Right ventricle myocardium inferior (tissue), 1 donor: Measurements from ENCODE around the gene CLN6. TPM values are rescaled to one million over a fixed set of nuclear protein-coding genes. Genes with fewer than 3 reads are reported as not detected.
A peak's percentile ranks its signal among the peaks of the same experiment; 100 is the strongest.
"Not testable (repeated sequence)": the region's sequence is repeated elsewhere in the genome, so short reads cannot be mapped to it uniquely, and the experiment has no call there.

Experiments
- ATAC-seq: fragments of 200-7000 bp; cut with Tn5 transposase; one replicate; pipeline ENCODE4 v1.9.1; 2020; ENCODE audit warnings: mild to moderate bottlenecking, moderate library complexity
- DNase-seq: peaks from one replicate; pipeline ENCODE4 v3.0.0; 2021; ENCODE audit errors: missing footprints
- intact Hi-C: fragments of 100-400 bp; cut with DNase I; formaldehyde crosslinking; loops from one replicate; pipeline ENCODE4 v1.11.0; 2022
- total RNA-seq: library from RNA; stranded (reverse); fragmentation: NEBNext Ultra II Directional; extraction: Animal tissue kit (Norgen Biotek cat#: 25700); gene quantifications from one replicate; pipeline ENCODE4 v1.2.1, GENCODE V29; 2021
- donor health status: DM: no; HTN: yes; CAD: no; lungs with severe emphysema.

The CLN6 gene
- total RNA-seq, 1 donor from 2014 or later, result 7.7 TPM

GRCh38 chr15:68259883-68260282, 30.4 kb upstream of the CLN6 start:
- DNase-seq (no peak), ATAC-seq (no peak)
- intact Hi-C loops, result no loop called here

- ATAC-seq (no peak), DNase-seq (no peak)
- intact Hi-C loops, result no loop called here
Observed at GRCh38 chr15:68258692-68259091, 29.2 kb upstream of the CLN6 start.

- ATAC-seq (peak; percentile 95), DNase-seq (peak; percentile 94)
- intact Hi-C loops, result loop anchor here (1.0 kb wide), 1 partner anchor 20 kb away; the partner anchor contains the start of gene FEM1B
Observed at GRCh38 chr15:68256675-68257450, 27.3 kb upstream of the CLN6 start.

DNA sequence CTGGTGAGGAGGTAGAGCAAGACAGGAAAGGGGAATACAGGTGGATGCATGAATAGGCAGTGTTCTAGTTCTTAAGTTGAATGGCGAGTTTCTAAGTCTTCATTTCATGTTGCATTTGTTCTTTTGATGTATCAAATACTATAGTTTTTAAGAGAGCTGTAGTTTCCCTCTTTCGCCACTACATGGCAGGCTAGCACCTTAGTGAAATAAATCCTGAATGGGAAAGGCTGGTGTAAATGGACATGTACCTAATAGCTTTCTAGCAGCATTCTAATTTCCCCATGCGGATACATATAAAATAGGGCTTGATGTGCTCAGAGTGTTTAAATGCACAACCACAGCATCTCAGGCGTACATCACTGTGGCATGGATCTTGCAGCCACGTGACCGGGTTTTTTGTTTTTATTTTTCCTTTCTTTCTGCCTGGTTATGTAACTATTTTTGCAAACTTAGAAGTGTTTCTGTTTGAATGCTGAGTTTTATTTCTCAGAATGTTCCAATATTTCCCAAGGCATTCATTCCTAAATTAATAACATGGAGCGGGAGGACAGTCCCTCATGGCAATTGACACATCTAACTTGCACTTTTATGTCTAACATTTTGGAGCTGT, 23.5 kb upstream of the CLN6 start:
- intact Hi-C loops, result loop anchor here (2.0 to 5.0 kb wide), 2 partner anchors 54 to 130 kb away; no protein-coding TSS in a partner anchor
- peak; percentile 37 for ATAC-seq
- DNase-seq, result no peak

DNA sequence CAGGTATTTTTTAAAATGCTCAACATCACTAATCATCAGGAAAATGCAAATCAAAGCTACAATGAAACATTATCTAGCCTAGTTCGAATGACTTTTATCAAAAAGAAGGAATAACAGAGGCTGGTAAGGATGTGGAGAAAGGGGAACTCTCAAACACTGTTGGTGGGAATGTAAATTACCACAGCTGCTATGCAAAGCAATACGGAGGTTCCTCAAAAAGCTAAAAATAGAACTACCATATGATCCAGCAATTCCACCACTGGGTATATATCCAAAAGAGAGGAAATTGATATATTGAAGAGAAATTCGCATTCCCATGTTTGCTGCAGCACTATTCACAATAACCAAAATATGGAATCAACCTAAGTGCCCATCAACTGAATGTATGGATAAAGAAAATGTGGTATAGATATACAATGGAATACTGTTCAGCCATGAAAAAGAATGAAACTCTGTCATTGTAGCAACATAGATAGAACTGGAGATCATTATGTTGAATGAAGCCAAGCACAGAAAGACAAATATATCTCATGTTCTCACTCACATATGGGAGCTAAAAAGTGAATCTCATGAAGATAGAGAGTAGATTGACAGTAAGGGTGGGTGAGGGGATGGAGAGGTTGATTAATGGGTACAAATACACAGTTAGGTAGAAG, 19.7 kb upstream of the CLN6 start:
- DNase-seq (no peak), ATAC-seq (no peak)
- intact Hi-C loops, result no loop called here

DNA sequence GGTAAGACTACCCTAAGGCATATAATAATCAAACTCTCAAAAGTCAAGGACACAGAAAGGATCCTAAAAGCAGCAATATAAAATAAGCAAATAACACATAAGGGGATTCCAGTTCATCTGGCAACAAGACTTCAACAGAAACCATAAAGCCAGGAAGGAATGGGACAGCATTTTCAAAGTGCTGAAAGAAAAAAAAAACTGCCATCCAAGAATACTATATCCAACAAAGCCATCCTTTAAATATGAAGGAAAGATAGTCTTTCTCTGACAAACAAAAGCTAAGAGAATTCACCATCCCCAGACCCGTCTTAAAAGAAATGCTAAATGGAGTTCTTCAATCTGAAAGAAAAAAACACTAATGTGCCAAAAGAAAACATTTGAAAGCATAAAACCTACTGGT, 14.7 kb upstream of the CLN6 start:
- intact Hi-C loops, result no loop called here
- DNase-seq (no peak), ATAC-seq (no peak)

DNA sequence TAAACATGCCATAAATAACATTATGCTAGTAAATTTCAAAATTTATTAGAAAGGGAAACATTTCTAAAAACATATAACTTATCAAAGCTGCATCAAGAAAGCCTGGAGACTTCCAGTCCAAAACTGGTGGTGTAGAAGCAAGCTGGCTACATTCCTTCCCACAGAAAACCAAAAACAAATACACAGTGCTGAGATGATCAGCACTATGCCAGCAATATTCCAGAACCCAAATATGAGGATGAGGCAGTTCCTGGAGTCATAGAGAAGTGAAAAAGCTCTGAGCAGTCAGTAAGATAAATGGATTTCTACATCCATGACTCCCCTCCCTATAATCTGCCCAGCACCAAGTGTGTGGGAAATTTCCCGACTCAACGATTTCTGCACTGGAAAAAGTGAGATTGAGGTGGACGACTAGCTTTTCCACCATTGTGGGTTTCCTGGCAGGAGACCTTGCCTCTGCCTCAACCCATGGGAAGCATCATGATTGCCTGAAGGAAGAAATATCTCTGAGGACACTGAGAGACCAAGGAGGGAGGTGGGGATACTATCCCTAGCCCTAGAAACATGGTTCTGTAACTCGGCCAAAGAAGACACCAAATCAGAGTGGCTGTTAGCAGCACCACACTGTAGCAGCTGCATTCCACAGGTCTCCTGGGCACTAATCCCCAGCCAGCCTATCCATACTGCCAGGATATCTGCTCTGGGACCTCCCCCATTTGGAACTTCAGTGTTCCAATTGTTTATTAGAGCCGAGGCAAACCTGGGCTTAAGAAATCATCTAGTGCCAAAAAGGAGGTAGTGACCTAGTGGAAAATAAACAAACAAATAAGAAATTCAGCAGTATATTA, 11.8 kb upstream of the CLN6 start:
- intact Hi-C loops, result no loop called here
- DNase-seq, result no peak
- ATAC-seq, result no peak

DNA sequence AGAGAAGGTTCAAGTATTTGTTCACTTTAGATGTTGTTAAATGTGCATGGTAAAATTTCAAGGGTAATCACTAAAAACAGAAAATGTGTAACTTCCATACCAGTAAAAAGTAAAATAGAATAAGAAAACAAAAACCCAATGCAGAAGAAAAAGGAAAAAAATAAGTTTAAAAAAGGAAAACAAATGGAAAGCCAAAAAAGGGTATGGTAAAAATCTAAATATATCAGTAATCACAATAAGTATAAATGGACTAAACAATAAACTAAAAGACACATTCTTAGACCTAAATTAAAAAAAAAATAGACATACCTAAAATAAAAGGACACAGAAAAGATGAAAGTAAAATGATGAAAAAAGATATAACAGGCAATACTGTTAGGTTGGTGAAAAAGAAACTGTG, 9.5 kb upstream of the CLN6 start:
- DNase-seq (no peak), ATAC-seq (no peak)
- intact Hi-C loops, result no loop called here

DNA sequence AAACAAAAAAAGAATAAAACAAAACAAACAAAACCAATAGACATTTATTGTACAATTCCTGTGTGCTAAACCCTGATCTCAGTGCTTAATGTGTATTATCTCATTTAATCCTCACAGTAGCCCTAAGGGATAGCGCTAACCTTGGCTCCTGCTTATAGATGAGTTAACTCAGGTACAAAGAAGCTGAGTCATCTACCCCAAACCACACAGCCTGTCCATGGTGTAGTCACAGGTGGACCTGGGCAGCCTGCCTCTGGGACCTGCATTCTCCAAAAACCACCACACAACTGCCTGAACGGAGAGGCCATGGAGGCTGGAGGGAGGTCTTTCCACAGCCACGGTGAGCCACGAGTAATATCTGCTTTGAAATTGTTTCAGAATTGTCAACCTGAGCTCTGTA, 5.5 kb upstream of the CLN6 start:
- DNase-seq (no peak), ATAC-seq (no peak)
- intact Hi-C loops, result no loop called here

- ATAC-seq, intact Hi-C loops: not testable (repeated sequence)
- peak; percentile 62 for DNase-seq
Observed at GRCh38 chr15:68234520-68234919, 5.0 kb upstream of the CLN6 start.

DNA sequence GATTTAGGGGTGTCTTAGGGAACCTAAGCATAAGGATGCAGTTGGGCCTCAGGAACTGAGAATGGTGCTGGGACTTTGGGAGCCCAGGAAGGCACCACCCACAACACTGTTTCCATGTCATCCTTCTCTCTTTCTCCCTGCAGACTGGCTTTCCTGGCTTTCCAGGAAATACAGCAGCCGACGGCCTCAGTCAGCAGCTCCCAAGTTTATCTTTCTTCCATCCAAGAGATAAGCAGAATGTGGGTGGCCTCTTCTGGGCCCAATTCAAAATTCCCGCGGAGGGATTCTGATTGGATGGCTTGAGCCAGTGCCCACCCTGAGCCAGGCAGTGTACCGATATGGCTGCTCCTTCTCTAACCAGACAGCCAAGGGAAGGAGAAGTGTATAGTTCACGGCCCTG, 4.5 kb upstream of the CLN6 start:
- intact Hi-C loops, result no loop called here
- DNase-seq (no peak), ATAC-seq (no peak)

- DNase-seq (no peak), ATAC-seq (no peak)
- intact Hi-C loops, result no loop called here
Observed at GRCh38 chr15:68232937-68233336, 3.4 kb upstream of the CLN6 start.

DNA sequence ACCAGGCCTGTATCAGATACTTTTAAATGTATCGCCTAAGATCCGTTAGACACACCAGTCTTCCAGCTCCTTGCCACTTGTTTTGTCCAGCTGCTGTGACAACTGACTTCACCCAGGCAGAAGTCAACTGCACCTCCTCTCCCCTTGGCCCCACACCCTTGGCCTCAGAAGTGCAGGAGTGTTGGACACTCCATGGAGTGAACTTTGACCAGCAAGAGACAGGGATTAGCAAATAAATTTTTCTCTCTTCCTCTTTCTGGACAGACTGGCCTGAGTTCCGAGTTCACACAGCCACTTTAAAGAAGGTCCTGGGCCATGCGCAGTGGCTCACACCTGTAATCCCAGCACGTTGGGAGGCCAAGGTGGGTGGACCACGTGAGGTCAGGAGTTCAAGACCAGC, 2.9 kb upstream of the CLN6 start:
- DNase-seq (peak; percentile 34), ATAC-seq (no peak)
- intact Hi-C loops, result no loop called here

- DNase-seq, result no peak
- intact Hi-C loops, result loop anchor here (1.0 kb wide), 1 partner anchor 46 kb away; the partner anchor contains the start of gene FEM1B
- ATAC-seq, result no peak
Observed at GRCh38 chr15:68231102-68231818, 1.7 kb upstream of the CLN6 start.

DNA sequence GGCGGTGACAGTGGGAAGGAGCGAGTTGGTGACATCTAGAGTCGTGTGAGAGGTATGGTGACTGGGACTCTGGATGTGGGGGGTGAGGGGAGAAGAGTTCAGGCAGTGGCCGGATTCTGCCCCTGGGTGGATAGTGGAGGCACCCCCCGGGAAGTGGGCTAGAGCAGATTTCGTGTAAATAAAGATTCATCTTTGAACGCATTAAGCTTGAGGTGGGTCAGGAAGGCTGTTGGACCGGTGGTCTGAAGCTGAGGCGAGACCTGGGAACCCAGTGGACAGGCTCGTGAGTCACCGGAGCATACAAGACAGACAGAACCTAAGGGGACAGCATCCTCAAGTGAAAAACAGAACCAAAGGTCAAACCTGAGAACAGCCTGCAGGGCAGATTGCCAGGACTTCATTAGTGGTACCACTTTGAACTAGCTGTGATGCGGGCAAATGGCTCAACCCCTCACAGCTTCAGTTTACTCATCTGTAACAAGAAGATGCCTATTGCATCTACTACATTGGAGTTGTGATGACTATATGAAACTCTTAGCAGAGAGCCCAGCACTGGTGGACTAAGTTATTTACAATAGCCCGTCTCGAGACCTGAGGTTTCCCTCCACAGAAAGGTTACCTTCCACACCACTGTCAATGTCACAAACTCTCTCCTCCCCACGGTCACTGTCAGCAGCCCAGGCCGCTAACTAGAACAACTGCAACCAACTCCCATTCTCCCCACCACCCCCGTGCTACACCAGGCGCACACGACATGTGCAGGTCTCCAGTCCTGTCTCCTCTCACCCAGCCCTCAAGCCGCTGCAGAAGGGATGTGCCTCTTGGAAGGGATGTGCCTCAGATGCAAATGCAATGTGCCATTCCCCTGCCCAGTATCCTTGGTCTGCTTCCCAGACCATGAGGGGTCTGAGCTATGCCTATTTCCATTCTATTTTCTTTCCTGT, 901 bp upstream of the CLN6 start:
- no peak for ATAC-seq
- intact Hi-C loops, result loop anchor here (1.0 kb wide), 1 partner anchor 47 kb away; the partner anchor contains the start of gene FEM1B
- DNase-seq, result peak; percentile 58

- peak; percentile 3 for ATAC-seq
- DNase-seq, result peak; percentile 71
- intact Hi-C loops, result no loop called here
Observed at GRCh38 chr15:68228971-68229385, 550 bp downstream of the CLN6 start.
